SK-N-MC (cell line): ENCODE results near the gene PITPNC1.

Source experiments
- EZH2 ChIP-seq: fragments of 200-600 bp; sonication (generic); IDR thresholded peaks from one replicate; pipeline ENCODE4 v1.6.1; 2017; ENCODE audit warnings: antibody characterized with exemption
- FOXP2 ChIP-seq: optimal IDR thresholded peaks from 2 replicates; pipeline ENCODE3; 2011; ENCODE audit warnings: mild to moderate bottlenecking, moderate library complexity; ENCODE audit not compliant: insufficient read depth; ENCODE audit errors: extremely low read length, control extremely low read depth
- POLR2AphosphoS5 ChIP-seq: IDR thresholded peaks from 2 replicates; pipeline ENCODE4 v1.6.1; 2012; ENCODE audit warnings: mild to moderate bottlenecking, low read depth, low read length, borderline replicate concordance

DNA sequence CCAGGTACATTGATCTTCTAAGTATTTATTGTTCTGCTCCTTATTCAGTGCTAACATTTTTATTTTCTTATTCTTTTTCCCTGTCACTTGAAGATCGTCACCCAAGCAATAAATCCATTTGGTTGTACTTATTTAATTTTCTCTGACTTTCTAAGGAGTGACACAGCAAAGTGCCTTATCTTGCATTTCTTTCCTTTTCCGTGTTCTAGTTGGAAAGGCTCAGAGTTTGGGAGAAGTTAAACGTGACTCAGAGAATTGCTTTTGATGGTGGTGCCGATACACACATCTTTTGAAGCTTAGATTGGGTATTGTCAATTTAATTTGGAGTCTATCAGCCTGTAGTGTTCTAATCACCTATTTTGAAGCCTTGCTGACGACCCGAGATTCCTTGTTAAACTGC, 72.0 kb downstream of the PITPNC1 start:
- TF ChIP-seq EZH2: no peak
- no peak for TF ChIP-seq POLR2AphosphoS5
- TF ChIP-seq FOXP2: no peak
